K562 (cell line): ENCODE results near the gene USP35.

Source experiments
- FOXA1 ChIP-seq: fragments of 450-650 bp; IDR thresholded peaks from 2 replicates; pipeline ENCODE4 v1.6.1; 2016; ENCODE audit warnings: mild to moderate bottlenecking, borderline replicate concordance
- RFX5 ChIP-seq: IDR thresholded peaks from 2 replicates; pipeline ENCODE4 v1.6.1; 2011; ENCODE audit warnings: low read depth, mild to moderate bottlenecking, improper control_type of control experiment, low read length

- TF ChIP-seq FOXA1 (no peak), RFX5 (no peak)
Observed at GRCh38 chr11:78256962-78257361, 68.2 kb downstream of the USP35 start.
